GM23338 (cell line): ENCODE measurements around the gene CACNA2D2. TPM values are rescaled to one million over a fixed set of nuclear protein-coding genes. Genes with fewer than 3 reads are reported as not detected.

ENCODE experiments used
- ATAC-seq: fragments of 200-7000 bp; cut with Tn5 transposase; 3 replicates; pipeline ENCODE4 v1.9.1; 2020
- DNase-seq: peaks from one replicate; pipeline ENCODE4 v3.0.0-alpha.2; 2015; ENCODE audit warnings: low spot score
- H2AFZ ChIP-seq: fragments of 200-600 bp; sonication (generic); 2 replicates; pipeline ENCODE4 v1.8.0; 2016; ENCODE audit warnings: antibody characterized with exemption, mild to moderate bottlenecking, moderate library complexity
- H3F3A ChIP-seq: fragments of 200-600 bp; sonication (generic); replicated peaks from 2 replicates; pipeline ENCODE4 v1.8.0; 2017; ENCODE audit warnings: antibody characterized with exemption, mixed run types, low read depth
- H3K27ac ChIP-seq: fragments of 200-600 bp; sonication (generic); 2 replicates; pipeline ENCODE4 v1.6.1; 2016; ENCODE audit warnings: low read depth
- H3K27me3 ChIP-seq: fragments of 200-600 bp; sonication (generic); 2 replicates; pipeline ENCODE4 v1.8.0; 2016; ENCODE audit warnings: mild to moderate bottlenecking, mixed run types, moderate library complexity; ENCODE audit not compliant: insufficient read depth
- H3K36me3 ChIP-seq: fragments of 200-600 bp; sonication (generic); 2 replicates; pipeline ENCODE4 v1.8.0; 2016; ENCODE audit warnings: mild to moderate bottlenecking; ENCODE audit not compliant: insufficient read depth
- H3K4me1 ChIP-seq: fragments of 200-600 bp; sonication (generic); 2 replicates; pipeline ENCODE4 v1.8.0; 2016; ENCODE audit warnings: mild to moderate bottlenecking, moderate library complexity; ENCODE audit not compliant: insufficient read depth
- H3K4me2 ChIP-seq: fragments of 200-600 bp; sonication (generic); 2 replicates; pipeline ENCODE4 v1.7.1; 2017; ENCODE audit warnings: mixed run types
- H3K4me3 ChIP-seq: fragments of 200-600 bp; sonication (generic); 2 replicates; pipeline ENCODE4 v1.6.1; 2016; ENCODE audit warnings: mixed run types
- H3K79me2 ChIP-seq: fragments of 200-600 bp; sonication (generic); replicated peaks from 2 replicates; pipeline ENCODE4 v1.8.0; 2017; ENCODE audit warnings: mild to moderate bottlenecking; ENCODE audit not compliant: insufficient read depth
- H3K9me2 ChIP-seq: fragments of 200-600 bp; sonication (generic); 2 replicates; pipeline ENCODE4 v1.8.0; 2017; ENCODE audit not compliant: insufficient read depth
- H4K20me1 ChIP-seq: fragments of 200-600 bp; sonication (generic); replicated peaks from 2 replicates; pipeline ENCODE4 v1.8.0; 2017; ENCODE audit warnings: mild to moderate bottlenecking; ENCODE audit not compliant: insufficient read depth
- H3K27ac Mint-ChIP-seq: 2 replicates; pipeline ENCODE4 v1.8.0; 2020; ENCODE audit warnings: inconsistent platforms, mild to moderate bottlenecking, moderate library complexity, mixed read lengths
- H3K27me3 Mint-ChIP-seq: 3 replicates; pipeline ENCODE4 v1.8.0; 2022; ENCODE audit warnings: low read depth, mild to moderate bottlenecking, moderate library complexity, mixed read lengths, inconsistent platforms; ENCODE audit not compliant: insufficient read depth, poor library complexity
- H3K36me3 Mint-ChIP-seq: 3 replicates; pipeline ENCODE4 v1.8.0; 2021; ENCODE audit warnings: low read depth, mild to moderate bottlenecking, inconsistent platforms, moderate library complexity, mixed read lengths
- H3K4me1 Mint-ChIP-seq: 3 replicates; pipeline ENCODE4 v1.8.0; 2020; ENCODE audit warnings: mild to moderate bottlenecking, inconsistent platforms, mixed read lengths
- H3K4me3 Mint-ChIP-seq: 3 replicates; pipeline ENCODE4 v1.8.0; 2021; ENCODE audit warnings: moderate library complexity, mild to moderate bottlenecking, inconsistent platforms, mixed read lengths
- H3K9me3 Mint-ChIP-seq: 3 replicates; pipeline ENCODE4 v1.8.0; 2020; ENCODE audit warnings: moderate library complexity, mild to moderate bottlenecking, inconsistent platforms, mixed read lengths
- CREB1 ChIP-seq: fragments of 250-450 bp; sonication (Bioruptor Pico); IDR thresholded peaks from 2 replicates; pipeline ENCODE4 v1.5.0; 2020; ENCODE audit warnings: low read depth, mild to moderate bottlenecking, moderate library complexity
- CTCF ChIP-seq, 2 experiments: fragments of 200-600 bp in 1 of 2; sonication (generic) in 1 of 2; conservative IDR thresholded peaks; 2 replicates each; pipeline versions ENCODE4 v1.5.1 to v1.6.1; 2016 to 2017; ENCODE audit warnings: antibody characterized with exemption in 2 of 2, low read depth in 2 of 2, mild to moderate bottlenecking in 2 of 2, moderate library complexity in 1 of 2
- EZH2 ChIP-seq: fragments of 200-600 bp; sonication (generic); IDR thresholded peaks from one replicate; pipeline ENCODE4 v1.8.0; 2017; ENCODE audit warnings: antibody characterized with exemption, mild to moderate bottlenecking, low read depth; ENCODE audit not compliant: unreplicated experiment
- EZH2phosphoT487 ChIP-seq: fragments of 200-600 bp; sonication (generic); IDR thresholded peaks from one replicate; pipeline ENCODE4 v1.8.1; 2018; ENCODE audit warnings: antibody characterized with exemption; ENCODE audit not compliant: unreplicated experiment
- JUNB ChIP-seq: IDR thresholded peaks from one replicate; pipeline ENCODE4 v1.6.1; 2016; ENCODE audit warnings: antibody characterized with exemption; ENCODE audit not compliant: unreplicated experiment
- NANOG ChIP-seq: IDR thresholded peaks from 2 replicates; pipeline ENCODE4 v1.6.1; 2016; ENCODE audit warnings: antibody characterized with exemption, borderline replicate concordance
- POLR2AphosphoS5 ChIP-seq: IDR thresholded peaks from 2 replicates; pipeline ENCODE4 v1.6.1; 2016; ENCODE audit warnings: antibody characterized with exemption, low read depth
- STAT1 ChIP-seq: IDR thresholded peaks from one replicate; pipeline ENCODE4 v1.6.1; 2016; ENCODE audit warnings: antibody characterized with exemption; ENCODE audit not compliant: unreplicated experiment
- ZNF114 ChIP-seq: fragments of 250-450 bp; sonication (Bioruptor Pico); IDR thresholded peaks from 2 replicates; pipeline ENCODE4 v1.5.0; 2020; ENCODE audit warnings: mild to moderate bottlenecking, moderate library complexity
- ZNF331 ChIP-seq: fragments of 250-450 bp; sonication (Bioruptor Pico); IDR thresholded peaks from 2 replicates; pipeline ENCODE4 v1.5.0; 2020; ENCODE audit warnings: low read depth, mild to moderate bottlenecking, moderate library complexity
- polyA plus RNA-seq: library from polyadenylated mRNA; unstranded; fragments of >200 nt; fragmentation: Nextera tagmentation; extraction: Ambion mirVana; gene quantifications from 2 replicates; pipeline ENCODE4 v1.2.1, GENCODE V29; 2016
- small RNA-seq: library from RNA; depleted of rRNA; stranded (forward); fragments of <200 nt; gene quantifications from one replicate; pipeline ENCODE3, GENCODE V24; 2014; ENCODE audit warnings: low replicate concordance
- total RNA-seq: library from RNA; depleted of rRNA; stranded (reverse); fragments of >200 nt; shearing (Covaris generic); gene quantifications from 2 replicates; pipeline ENCODE4 v1.2.3, GENCODE V29; 2014; rRNA removed
- TF ChIP-seq, protein P1 (sequence below): IDR thresholded peaks from one replicate; pipeline ENCODE4 v1.6.1; 2018; ENCODE audit warnings: antibody characterized with exemption; ENCODE audit not compliant: unreplicated experiment

Gene CACNA2D2
- total and polyA plus RNA-seq, 2 experiments from 2014 or later: 4.7 to 11.4 TPM

DNA sequence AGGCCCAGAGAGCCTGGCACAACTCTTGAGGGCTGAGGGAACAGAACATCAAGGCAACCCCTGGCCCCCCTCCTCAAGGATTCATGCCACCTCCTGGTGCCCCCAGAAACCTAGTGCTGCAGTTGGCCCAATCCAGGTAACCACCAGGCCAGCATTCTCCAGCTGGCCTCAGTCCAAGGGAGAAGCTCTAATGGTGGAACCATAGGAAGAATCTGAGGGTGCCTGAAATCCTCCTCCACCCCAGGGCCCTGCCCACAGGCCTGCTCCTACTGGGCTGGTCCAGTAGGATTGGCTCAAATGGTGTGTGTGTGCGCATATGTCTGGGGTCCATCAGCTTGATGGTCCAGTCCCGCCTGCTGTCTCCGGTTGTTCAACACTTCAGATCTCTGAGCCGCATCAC, 188.6 kb downstream of the CACNA2D2 start (continued):
- TF ChIP-seq EZH2phosphoT487: no peak
- TF ChIP-seq, protein P1, sequence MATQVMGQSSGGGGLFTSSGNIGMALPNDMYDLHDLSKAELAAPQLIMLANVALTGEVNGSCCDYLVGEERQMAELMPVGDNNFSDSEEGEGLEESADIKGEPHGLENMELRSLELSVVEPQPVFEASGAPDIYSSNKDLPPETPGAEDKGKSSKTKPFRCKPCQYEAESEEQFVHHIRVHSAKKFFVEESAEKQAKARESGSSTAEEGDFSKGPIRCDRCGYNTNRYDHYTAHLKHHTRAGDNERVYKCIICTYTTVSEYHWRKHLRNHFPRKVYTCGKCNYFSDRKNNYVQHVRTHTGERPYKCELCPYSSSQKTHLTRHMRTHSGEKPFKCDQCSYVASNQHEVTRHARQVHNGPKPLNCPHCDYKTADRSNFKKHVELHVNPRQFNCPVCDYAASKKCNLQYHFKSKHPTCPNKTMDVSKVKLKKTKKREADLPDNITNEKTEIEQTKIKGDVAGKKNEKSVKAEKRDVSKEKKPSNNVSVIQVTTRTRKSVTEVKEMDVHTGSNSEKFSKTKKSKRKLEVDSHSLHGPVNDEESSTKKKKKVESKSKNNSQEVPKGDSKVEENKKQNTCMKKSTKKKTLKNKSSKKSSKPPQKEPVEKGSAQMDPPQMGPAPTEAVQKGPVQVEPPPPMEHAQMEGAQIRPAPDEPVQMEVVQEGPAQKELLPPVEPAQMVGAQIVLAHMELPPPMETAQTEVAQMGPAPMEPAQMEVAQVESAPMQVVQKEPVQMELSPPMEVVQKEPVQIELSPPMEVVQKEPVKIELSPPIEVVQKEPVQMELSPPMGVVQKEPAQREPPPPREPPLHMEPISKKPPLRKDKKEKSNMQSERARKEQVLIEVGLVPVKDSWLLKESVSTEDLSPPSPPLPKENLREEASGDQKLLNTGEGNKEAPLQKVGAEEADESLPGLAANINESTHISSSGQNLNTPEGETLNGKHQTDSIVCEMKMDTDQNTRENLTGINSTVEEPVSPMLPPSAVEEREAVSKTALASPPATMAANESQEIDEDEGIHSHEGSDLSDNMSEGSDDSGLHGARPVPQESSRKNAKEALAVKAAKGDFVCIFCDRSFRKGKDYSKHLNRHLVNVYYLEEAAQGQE: no peak
- TF ChIP-seq POLR2AphosphoS5: no peak
- TF ChIP-seq EZH2: no peak
- no peak for TF ChIP-seq ZNF114 (CRISPR knock-in tag)
- no peak for TF ChIP-seq STAT1
- no peak for TF ChIP-seq JUNB
- TF ChIP-seq CTCF (conservative IDR thresholded peaks at IDR 0.05; ENCODE audit: low read depth in 2 of 2): no peak
- TF ChIP-seq ZNF331: no peak
- TF ChIP-seq CREB1 (CRISPR knock-in tag): no peak
- TF ChIP-seq NANOG: no peak

- no peak for TF ChIP-seq ZNF331
- TF ChIP-seq EZH2phosphoT487: no peak
- TF ChIP-seq CTCF (conservative IDR thresholded peaks at IDR 0.05; ENCODE audit: low read depth in 2 of 2): no peak
- TF ChIP-seq EZH2: no peak
- TF ChIP-seq JUNB: no peak
- Histone ChIP-seq H4K20me1 (no peaks in the 10 kb centered on the region; the same call in 1 of the 2 replicates), H3K4me3 (no peak overlapping the region), H3K4me1 (no peaks in the 10 kb centered on the region; the same call in 1 of the 2 replicates), H3K36me3 (peaks cover 6% of the 10 kb centered on the region), H3K79me2 (peaks cover 11% of the 10 kb centered on the region), H3K9me2 (no peaks in the 10 kb centered on the region), H2AFZ (no peak overlapping the region), H3K4me2 (no peak overlapping the region), H3K27me3 (no peaks in the 10 kb centered on the region), H3F3A (0 out of 2 replicates have a peak, but pooled peaks cover 6% of the 10 kb centered on the region), H3K27ac (no peak overlapping the region)
- DNase-seq: no peak
- H3K4me1 Mint-ChIP-seq: peaks cover 10% of the 10 kb centered on the region
- H3K36me3 Mint-ChIP-seq: peaks cover 66% of the 10 kb centered on the region
- H3K27me3 Mint-ChIP-seq: peaks cover 7% of the 10 kb centered on the region
- no peak overlapping the region for H3K4me3 Mint-ChIP-seq
- H3K27ac Mint-ChIP-seq: no peak overlapping the region
- peaks cover 28% of the 10 kb centered on the region for H3K9me3 Mint-ChIP-seq
- ATAC-seq: no peak
Measured at GRCh38 chr3:50314342-50314741, 189.1 kb downstream of the CACNA2D2 start.

Small RNA genes lying within 50 kb of the gene (small RNA-seq; reads per million reads assigned to genes)
- 0.50 reads per million, percentile 34 among the genes with 10 or more reads in this experiment for gene RNA5SP131

Other genes with a start within 250 kb of the CACNA2D2 start
- 2.4 and 8.0 TPM in 2 replicates for gene SEMA3B, start 234.5 kb downstream of the CACNA2D2 start, total RNA-seq
- 3.0 and 3.3 TPM in 2 replicates for gene SEMA3B, start 234.5 kb downstream of the CACNA2D2 start, polyA plus RNA-seq
- 0.59 and 1.5 TPM in 2 replicates for gene LSMEM2, start 224.5 kb downstream of the CACNA2D2 start, total RNA-seq
- 0.86 and 1.5 TPM in 2 replicates for gene LSMEM2, start 224.5 kb downstream of the CACNA2D2 start, polyA plus RNA-seq
- 91.5 and 92.4 TPM in 2 replicates for gene IFRD2, start 211.2 kb downstream of the CACNA2D2 start, total RNA-seq
- 80.8 and 89.7 TPM in 2 replicates for gene IFRD2, start 211.2 kb downstream of the CACNA2D2 start, polyA plus RNA-seq
- 2.5 and 7.1 TPM in 2 replicates for gene HYAL3, start 204.2 kb downstream of the CACNA2D2 start, total RNA-seq
- 2.4 and 3.7 TPM in 2 replicates for gene HYAL3, start 204.2 kb downstream of the CACNA2D2 start, polyA plus RNA-seq
- 11.3 and 16.7 TPM in 2 replicates for gene NAA80, start 204.2 kb downstream of the CACNA2D2 start, total RNA-seq
- 11.2 and 12.1 TPM in 2 replicates for gene NAA80, start 204.2 kb downstream of the CACNA2D2 start, polyA plus RNA-seq
- gene HYAL1, start 200.1 kb downstream of the CACNA2D2 start, total RNA-seq: 2.8 and 5.0 TPM in 2 replicates
- gene HYAL1, start 200.1 kb downstream of the CACNA2D2 start, polyA plus RNA-seq: 1.7 and 2.1 TPM in 2 replicates
- 74.3 and 77.8 TPM in 2 replicates for gene HYAL2, start 180.9 kb downstream of the CACNA2D2 start, total RNA-seq
- gene HYAL2, start 180.9 kb downstream of the CACNA2D2 start, polyA plus RNA-seq: 28.9 and 30.0 TPM in 2 replicates
- 32.2 and 41.6 TPM in 2 replicates for gene TUSC2, start 175.4 kb downstream of the CACNA2D2 start, total RNA-seq
- 71.0 and 81.5 TPM in 2 replicates for gene TUSC2, start 175.4 kb downstream of the CACNA2D2 start, polyA plus RNA-seq
- 12.8 and 15.7 TPM in 2 replicates for gene RASSF1, start 162.8 kb downstream of the CACNA2D2 start, total RNA-seq
- 9.6 TPM in 2 replicates for gene RASSF1, start 162.8 kb downstream of the CACNA2D2 start, polyA plus RNA-seq
- 0.31 TPM in 2 replicates for gene ZMYND10, start 157.9 kb downstream of the CACNA2D2 start, total RNA-seq
- gene ZMYND10, start 157.9 kb downstream of the CACNA2D2 start, polyA plus RNA-seq: 0.24 and 0.29 TPM in 2 replicates
- 22.3 and 35.6 TPM in 2 replicates for gene NPRL2, start 152.9 kb downstream of the CACNA2D2 start, total RNA-seq
- 27.7 and 31.7 TPM in 2 replicates for gene NPRL2, start 152.9 kb downstream of the CACNA2D2 start, polyA plus RNA-seq
- gene CYB561D2, start 152.8 kb downstream of the CACNA2D2 start, total RNA-seq: 11.5 and 18.2 TPM in 2 replicates
- 10.0 and 10.1 TPM in 2 replicates for gene CYB561D2, start 152.8 kb downstream of the CACNA2D2 start, polyA plus RNA-seq
- gene TMEM115, start 144.1 kb downstream of the CACNA2D2 start, total RNA-seq: 41.9 and 49.2 TPM in 2 replicates
- 17.8 and 19.3 TPM in 2 replicates for gene TMEM115, start 144.1 kb downstream of the CACNA2D2 start, polyA plus RNA-seq
- gene C3orf18, start 64.1 kb upstream of the CACNA2D2 start, total RNA-seq: 7.7 and 10.3 TPM in 2 replicates
- gene C3orf18, start 64.1 kb upstream of the CACNA2D2 start, polyA plus RNA-seq: 2.4 TPM in 2 replicates
- gene HEMK1, start 65.9 kb upstream of the CACNA2D2 start, total RNA-seq: 5.6 and 8.5 TPM in 2 replicates
- 10.1 and 11.0 TPM in 2 replicates for gene HEMK1, start 65.9 kb upstream of the CACNA2D2 start, polyA plus RNA-seq
- 2.7 and 3.6 TPM in 2 replicates for gene CISH, start 108.1 kb upstream of the CACNA2D2 start, total RNA-seq
- 2.1 and 2.2 TPM in 2 replicates for gene CISH, start 108.1 kb upstream of the CACNA2D2 start, polyA plus RNA-seq
- 44.9 and 51.1 TPM in 2 replicates for gene MAPKAPK3, start 113.5 kb upstream of the CACNA2D2 start, total RNA-seq
- gene MAPKAPK3, start 113.5 kb upstream of the CACNA2D2 start, polyA plus RNA-seq: 16.5 and 17.2 TPM in 2 replicates
- 5.6 and 6.1 TPM in 2 replicates for gene DOCK3, start 171.3 kb upstream of the CACNA2D2 start, total RNA-seq
- 2.2 and 2.4 TPM in 2 replicates for gene DOCK3, start 171.3 kb upstream of the CACNA2D2 start, polyA plus RNA-seq